ENCODE measurements around the gene PECR. TPM values are rescaled to one million over a fixed set of nuclear protein-coding genes. Genes with fewer than 3 reads are reported as not detected.

Gene PECR
- total RNA-seq, 1 donor from 2014 or later, result 6.6 TPM

GRCh38 chr2:216109962-216110614 lies 28.5 kb upstream of the PECR start:
- no peak for DNase-seq (ENCODE audit: low spot score)
- TF ChIP-seq CTCF (IDR thresholded peaks at IDR 0.05), result peak; percentile 88
- Mint-ChIP-seq H3K27me3 (ENCODE audit: low read depth) (peaks cover 1% of the 10 kb centered on the region), H3K4me1 (ENCODE audit: low read depth) (peaks cover 49% of the 10 kb centered on the region), H3K27ac (ENCODE audit: unreplicated experiment) (peak overlapping the region; percentile 100), H3K4me3 (ENCODE audit: unreplicated experiment) (peak overlapping the region; percentile 100), H3K36me3 (ENCODE audit: low read depth) (peaks cover 14% of the 10 kb centered on the region), H3K9me3 (ENCODE audit: low read depth) (no peaks in the 10 kb centered on the region)

GRCh38 chr2:216108967-216109921 lies 27.6 kb upstream of the PECR start, which contains the start of gene XRCC5:
XRCC5 (plus strand) TSS chr2:216109348; CDS start chr2:216109437, 89 bp downstream.
- peaks cover 13% of the 10 kb centered on the region for H3K36me3 Mint-ChIP-seq (ENCODE audit: low read depth)
- H3K4me3 Mint-ChIP-seq (ENCODE audit: unreplicated experiment), result peak within 1 kb of the TSS; percentile 100
- peak; percentile 97 for DNase-seq (ENCODE audit: low spot score)
- no peaks in the 10 kb centered on the region for H3K9me3 Mint-ChIP-seq (ENCODE audit: low read depth)
- peak within 1 kb of the TSS; percentile 100 for H3K27ac Mint-ChIP-seq (ENCODE audit: unreplicated experiment)
- no peak for TF ChIP-seq CTCF (IDR thresholded peaks at IDR 0.05)
- peaks cover 1% of the 10 kb centered on the region for H3K27me3 Mint-ChIP-seq (ENCODE audit: low read depth)
- H3K4me1 Mint-ChIP-seq (ENCODE audit: low read depth), result peaks cover 42% of the 10 kb centered on the region

GRCh38 chr2:216108310-216108966 lies 26.8 kb upstream of the PECR start:
- peak overlapping the region; percentile 100 for H3K4me3 Mint-ChIP-seq (ENCODE audit: unreplicated experiment)
- H3K27ac Mint-ChIP-seq (ENCODE audit: unreplicated experiment), result peak overlapping the region; percentile 100

GRCh38 chr2:216107760-216108159 lies 26.2 kb upstream of the PECR start:
- Mint-ChIP-seq H3K27ac (ENCODE audit: unreplicated experiment) (peak overlapping the region; percentile 70), H3K4me3 (ENCODE audit: unreplicated experiment) (peak overlapping the region; percentile 45), H3K36me3 (ENCODE audit: low read depth) (peaks cover 6% of the 10 kb centered on the region), H3K27me3 (ENCODE audit: low read depth) (peaks cover 1% of the 10 kb centered on the region), H3K4me1 (ENCODE audit: low read depth) (peaks cover 40% of the 10 kb centered on the region), H3K9me3 (ENCODE audit: low read depth) (no peaks in the 10 kb centered on the region)
- no peak for DNase-seq (ENCODE audit: low spot score)
- no peak for TF ChIP-seq CTCF (IDR thresholded peaks at IDR 0.05)

More at GRCh38 chr2:216108310-216108966, 26.8 kb upstream of the PECR start:
- Mint-ChIP-seq H3K4me1 (ENCODE audit: low read depth) (peaks cover 40% of the 10 kb centered on the region), H3K36me3 (ENCODE audit: low read depth) (peaks cover 10% of the 10 kb centered on the region), H3K9me3 (ENCODE audit: low read depth) (no peaks in the 10 kb centered on the region), H3K27me3 (ENCODE audit: low read depth) (peaks cover 1% of the 10 kb centered on the region)
- no peak for DNase-seq (ENCODE audit: low spot score)
- TF ChIP-seq CTCF (IDR thresholded peaks at IDR 0.05), result no peak

GRCh38 chr2:216107320-216107719 lies 25.7 kb upstream of the PECR start:
- peaks cover 1% of the 10 kb centered on the region for H3K27me3 Mint-ChIP-seq (ENCODE audit: low read depth)
- H3K36me3 Mint-ChIP-seq (ENCODE audit: low read depth), result peaks cover 6% of the 10 kb centered on the region
- H3K27ac Mint-ChIP-seq (ENCODE audit: unreplicated experiment), result no peak overlapping the region
- DNase-seq (ENCODE audit: low spot score), result no peak
- peaks cover 39% of the 10 kb centered on the region for H3K4me1 Mint-ChIP-seq (ENCODE audit: low read depth)
- no peak for TF ChIP-seq CTCF (IDR thresholded peaks at IDR 0.05)
- no peaks in the 10 kb centered on the region for H3K9me3 Mint-ChIP-seq (ENCODE audit: low read depth)
- H3K4me3 Mint-ChIP-seq (ENCODE audit: unreplicated experiment), result peak overlapping the region; percentile 45

All from chondrocyte (in vitro differentiated cells).